K562 (cell line): ENCODE data around the gene KPNA3.

Experiments
- DMBX1 ChIP-seq: fragments of 250-450 bp; sonication (Bioruptor Pico); IDR thresholded peaks from 2 replicates; pipeline ENCODE4 v1.8.0; 2022; ENCODE audit warnings: inconsistent platforms, mild to moderate bottlenecking, moderate library complexity, borderline replicate concordance
- EZH2 ChIP-seq: IDR thresholded peaks from 2 replicates; pipeline ENCODE4 v1.6.1; 2012; ENCODE audit warnings: low read depth, mild to moderate bottlenecking, inconsistent platforms, low read length, borderline replicate concordance
- MXI1 ChIP-seq: IDR thresholded peaks from 2 replicates; pipeline ENCODE4 v1.6.1; 2011; ENCODE audit warnings: low read depth, mild to moderate bottlenecking, improper control_type of control experiment, low read length
- NCOA2 ChIP-seq, 2 experiments: fragments of 450-650 bp; IDR thresholded peaks; 2 replicates each; pipeline ENCODE4 v1.6.1; 2018; ENCODE audit warnings: mild to moderate bottlenecking in 2 of 2, moderate library complexity in 1 of 2; ENCODE audit not compliant: partially characterized antibody in 2 of 2
- NR2F6 ChIP-seq: fragments of 450-650 bp; formaldehyde crosslinking; IDR thresholded peaks from 2 replicates; pipeline ENCODE4 v1.4.0; 2020; ENCODE audit warnings: mild to moderate bottlenecking
- POLR2AphosphoS5 ChIP-seq: IDR thresholded peaks from 2 replicates; pipeline ENCODE4 v1.6.1; 2011; ENCODE audit warnings: mild to moderate bottlenecking, low read depth, low read length, moderate library complexity; ENCODE audit not compliant: control insufficient read depth, insufficient read depth
- TOE1 ChIP-seq, 2 experiments: fragments of 450-650 bp in 1 of 2; sonication (generic) in 1 of 2; formaldehyde crosslinking in 1 of 2; IDR thresholded peaks; 2 replicates each; pipeline versions ENCODE4 v1.7.1 to v1.8.0; 2016 to 2022; ENCODE audit warnings: borderline replicate concordance in 2 of 2, mild to moderate bottlenecking in 2 of 2, antibody characterized with exemption in 1 of 2, inconsistent platforms in 1 of 2, low read depth in 1 of 2, missing genetic modification reagents in 1 of 2, moderate library complexity in 1 of 2
- ZFX ChIP-seq: sonication (generic); formaldehyde crosslinking; IDR thresholded peaks from 2 replicates; pipeline ENCODE4 v1.8.0; 2022; ENCODE audit warnings: mild to moderate bottlenecking, missing genetic modification reagents, moderate library complexity
- ZNF174 ChIP-seq: fragments of 250-450 bp; sonication (Bioruptor Pico); IDR thresholded peaks from 2 replicates; pipeline ENCODE4 v1.4.0; 2020; ENCODE audit warnings: mild to moderate bottlenecking
- ZNF212 ChIP-seq: fragments of 450-650 bp; formaldehyde crosslinking; IDR thresholded peaks from 2 replicates; pipeline ENCODE4 v1.4.0; 2020; ENCODE audit warnings: mild to moderate bottlenecking
- TF ChIP-seq, protein P1 (sequence below): sonication (generic); formaldehyde crosslinking; IDR thresholded peaks from 2 replicates; pipeline ENCODE4 v1.5.0; 2020; ENCODE audit warnings: missing genetic modification reagents
- TF ChIP-seq, protein P2 (sequence below), 3 experiments: IDR thresholded peaks in 2 of 3; conservative IDR thresholded peaks in 1 of 3; 2 replicates each; pipeline ENCODE4 v1.5.1; 2011 to 2012; ENCODE audit warnings: low read length in 3 of 3, mild to moderate bottlenecking in 3 of 3, control low read depth in 2 of 3, improper control_type of control experiment in 1 of 3, inconsistent platforms in 1 of 3, low read depth in 1 of 3, mixed read lengths in 1 of 3, moderate library complexity in 1 of 3; ENCODE audit not compliant: insufficient read depth in 2 of 3
- TF ChIP-seq, protein P3 (sequence below): sonication (generic); formaldehyde crosslinking; IDR thresholded peaks from 2 replicates; pipeline ENCODE4 v1.9.0; 2022; ENCODE audit warnings: mild to moderate bottlenecking, missing genetic modification reagents
- TF ChIP-seq, protein P4 (sequence below): sonication (generic); formaldehyde crosslinking; IDR thresholded peaks from 2 replicates; pipeline ENCODE4 v1.8.1; 2023; ENCODE audit warnings: mild to moderate bottlenecking, missing genetic modification reagents

DNA sequence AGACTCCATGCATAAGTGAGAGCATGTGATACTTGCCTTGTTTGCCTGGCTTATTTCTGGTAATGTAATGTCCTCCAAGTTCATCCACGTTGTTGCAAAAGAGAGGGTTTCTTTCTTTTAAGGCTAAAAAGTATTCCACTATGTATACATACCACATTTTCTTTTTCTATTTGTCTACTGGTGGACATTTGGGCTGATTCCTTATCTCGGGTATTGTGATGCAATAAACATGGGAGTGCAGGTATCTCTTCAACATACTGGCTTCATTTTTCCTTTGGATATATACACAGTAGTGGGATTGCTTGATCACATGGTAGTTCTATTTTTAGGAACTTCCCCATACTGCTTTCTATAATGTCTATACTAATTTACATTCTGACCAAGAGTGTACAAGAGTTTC is 51.6 kb downstream of the KPNA3 start:
- TF ChIP-seq TOE1 (IDR thresholded peaks at IDR 0.05; ENCODE audit: borderline replicate concordance) (no peak), TOE1 (CRISPR knock-in tag; IDR thresholded peaks at IDR 0.05; ENCODE audit: borderline replicate concordance, low read depth) (no peak), DMBX1 (no peak), EZH2 (no peak), ZFX (CRISPR knock-in tag) (no peak), ZNF174 (CRISPR knock-in tag) (no peak), MXI1 (no peak), ZNF212 (CRISPR knock-in tag) (no peak), NCOA2 (IDR thresholded peaks at IDR 0.05; ENCODE audit: partially characterized antibody in 2 of 2) (no peak), NR2F6 (CRISPR knock-in tag) (no peak), POLR2AphosphoS5 (no peak)
- TF ChIP-seq, protein P1, sequence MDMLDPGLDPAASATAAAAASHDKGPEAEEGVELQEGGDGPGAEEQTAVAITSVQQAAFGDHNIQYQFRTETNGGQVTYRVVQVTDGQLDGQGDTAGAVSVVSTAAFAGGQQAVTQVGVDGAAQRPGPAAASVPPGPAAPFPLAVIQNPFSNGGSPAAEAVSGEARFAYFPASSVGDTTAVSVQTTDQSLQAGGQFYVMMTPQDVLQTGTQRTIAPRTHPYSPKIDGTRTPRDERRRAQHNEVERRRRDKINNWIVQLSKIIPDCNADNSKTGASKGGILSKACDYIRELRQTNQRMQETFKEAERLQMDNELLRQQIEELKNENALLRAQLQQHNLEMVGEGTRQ (CRISPR knock-in tag), result no peak
- TF ChIP-seq, protein P2, sequence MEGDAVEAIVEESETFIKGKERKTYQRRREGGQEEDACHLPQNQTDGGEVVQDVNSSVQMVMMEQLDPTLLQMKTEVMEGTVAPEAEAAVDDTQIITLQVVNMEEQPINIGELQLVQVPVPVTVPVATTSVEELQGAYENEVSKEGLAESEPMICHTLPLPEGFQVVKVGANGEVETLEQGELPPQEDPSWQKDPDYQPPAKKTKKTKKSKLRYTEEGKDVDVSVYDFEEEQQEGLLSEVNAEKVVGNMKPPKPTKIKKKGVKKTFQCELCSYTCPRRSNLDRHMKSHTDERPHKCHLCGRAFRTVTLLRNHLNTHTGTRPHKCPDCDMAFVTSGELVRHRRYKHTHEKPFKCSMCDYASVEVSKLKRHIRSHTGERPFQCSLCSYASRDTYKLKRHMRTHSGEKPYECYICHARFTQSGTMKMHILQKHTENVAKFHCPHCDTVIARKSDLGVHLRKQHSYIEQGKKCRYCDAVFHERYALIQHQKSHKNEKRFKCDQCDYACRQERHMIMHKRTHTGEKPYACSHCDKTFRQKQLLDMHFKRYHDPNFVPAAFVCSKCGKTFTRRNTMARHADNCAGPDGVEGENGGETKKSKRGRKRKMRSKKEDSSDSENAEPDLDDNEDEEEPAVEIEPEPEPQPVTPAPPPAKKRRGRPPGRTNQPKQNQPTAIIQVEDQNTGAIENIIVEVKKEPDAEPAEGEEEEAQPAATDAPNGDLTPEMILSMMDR (IDR thresholded peaks at IDR 0.05 in 2 of 3, conservative IDR thresholded peaks at IDR 0.05 in 1 of 3; ENCODE audit: insufficient read depth in 2 of 3, low read depth in 1 of 3, low read length in 3 of 3), result no peak
- TF ChIP-seq, protein P3, sequence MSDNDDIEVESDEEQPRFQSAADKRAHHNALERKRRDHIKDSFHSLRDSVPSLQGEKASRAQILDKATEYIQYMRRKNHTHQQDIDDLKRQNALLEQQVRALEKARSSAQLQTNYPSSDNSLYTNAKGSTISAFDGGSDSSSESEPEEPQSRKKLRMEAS (CRISPR knock-in tag), result no peak
- TF ChIP-seq, protein P4, sequence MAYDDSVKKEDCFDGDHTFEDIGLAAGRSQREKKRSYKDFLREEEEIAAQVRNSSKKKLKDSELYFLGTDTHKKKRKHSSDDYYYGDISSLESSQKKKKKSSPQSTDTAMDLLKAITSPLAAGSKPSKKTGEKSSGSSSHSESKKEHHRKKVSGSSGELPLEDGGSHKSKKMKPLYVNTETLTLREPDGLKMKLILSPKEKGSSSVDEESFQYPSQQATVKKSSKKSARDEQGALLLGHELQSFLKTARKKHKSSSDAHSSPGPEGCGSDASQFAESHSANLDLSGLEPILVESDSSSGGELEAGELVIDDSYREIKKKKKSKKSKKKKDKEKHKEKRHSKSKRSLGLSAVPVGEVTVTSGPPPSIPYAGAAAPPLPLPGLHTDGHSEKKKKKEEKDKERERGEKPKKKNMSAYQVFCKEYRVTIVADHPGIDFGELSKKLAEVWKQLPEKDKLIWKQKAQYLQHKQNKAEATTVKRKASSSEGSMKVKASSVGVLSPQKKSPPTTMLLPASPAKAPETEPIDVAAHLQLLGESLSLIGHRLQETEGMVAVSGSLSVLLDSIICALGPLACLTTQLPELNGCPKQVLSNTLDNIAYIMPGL (CRISPR knock-in tag), result no peak
